ENCODE measurements around the gene AGAP1.

Gene AGAP1

GRCh38 chr2:235582081-235582686 lies 88.3 kb downstream of the AGAP1 start:
- H3K9me3 ChIP-seq (ENCODE audit: control insufficient read depth in 2 of 2, low read length in 2 of 2) = no peaks in the 10 kb centered on the region
- H3K4me1 ChIP-seq (ENCODE audit: control insufficient read depth in 2 of 2, insufficient read depth in 2 of 2, low read length in 2 of 2) = peaks cover 0 to 3% of the 10 kb centered on the region in 2 donors
- no peaks in the 10 kb centered on the region for H3K36me3 ChIP-seq (ENCODE audit: control insufficient read depth in 2 of 2, insufficient read depth in 2 of 2, low read length in 2 of 2)
- H3K9ac ChIP-seq (ENCODE audit: low read depth in 1 of 2, low read length in 2 of 2) = no peak overlapping the region
- no peaks in the 10 kb centered on the region for H3K27me3 ChIP-seq (ENCODE audit: control insufficient read depth in 2 of 2, insufficient read depth in 2 of 2, low read length in 2 of 2)
- H3K4me3 ChIP-seq (ENCODE audit: low read length in 2 of 2) = no peak overlapping the region
- no peak overlapping the region for H3K27ac ChIP-seq (ENCODE audit: low read depth in 2 of 2, low read length in 2 of 2)

- H3K36me3 ChIP-seq (ENCODE audit: control insufficient read depth in 2 of 2, insufficient read depth in 2 of 2, low read length in 2 of 2) = no peaks in the 10 kb centered on the region
- H3K9ac ChIP-seq (ENCODE audit: low read depth in 1 of 2, low read length in 2 of 2) = no peak overlapping the region
- H3K27me3 ChIP-seq (ENCODE audit: control insufficient read depth in 2 of 2, insufficient read depth in 2 of 2, low read length in 2 of 2) = no peaks in the 10 kb centered on the region
- H3K4me3 ChIP-seq (ENCODE audit: low read length in 2 of 2) = no peak overlapping the region
- no peaks in the 10 kb centered on the region for H3K9me3 ChIP-seq (ENCODE audit: control insufficient read depth in 2 of 2, low read length in 2 of 2)
- peaks cover 0 to 3% of the 10 kb centered on the region in 2 donors for H3K4me1 ChIP-seq (ENCODE audit: control insufficient read depth in 2 of 2, insufficient read depth in 2 of 2, low read length in 2 of 2)
- no peak overlapping the region for H3K27ac ChIP-seq (ENCODE audit: low read depth in 2 of 2, low read length in 2 of 2)
Observed at GRCh38 chr2:235582729-235583128, 88.9 kb downstream of the AGAP1 start.

- no peaks in the 10 kb centered on the region for H3K27me3 ChIP-seq (ENCODE audit: control insufficient read depth in 2 of 2, insufficient read depth in 2 of 2, low read length in 2 of 2)
- H3K9me3 ChIP-seq (ENCODE audit: control insufficient read depth in 2 of 2, low read length in 2 of 2) = no peaks in the 10 kb centered on the region
- no peak overlapping the region for H3K27ac ChIP-seq (ENCODE audit: low read depth in 2 of 2, low read length in 2 of 2)
- H3K9ac ChIP-seq (ENCODE audit: low read depth in 1 of 2, low read length in 2 of 2) = no peak overlapping the region
- H3K4me3 ChIP-seq (ENCODE audit: low read length in 2 of 2) = no peak overlapping the region
- peaks cover 0 to 3% of the 10 kb centered on the region in 2 donors for H3K4me1 ChIP-seq (ENCODE audit: control insufficient read depth in 2 of 2, insufficient read depth in 2 of 2, low read length in 2 of 2)
- H3K36me3 ChIP-seq (ENCODE audit: control insufficient read depth in 2 of 2, insufficient read depth in 2 of 2, low read length in 2 of 2) = no peaks in the 10 kb centered on the region
Observed at GRCh38 chr2:235583144-235583543, 89.3 kb downstream of the AGAP1 start.

GRCh38 chr2:235583925-235584637 lies 90.2 kb downstream of the AGAP1 start:
- peaks cover 0 to 3% of the 10 kb centered on the region in 2 donors for H3K4me1 ChIP-seq (ENCODE audit: control insufficient read depth in 2 of 2, insufficient read depth in 2 of 2, low read length in 2 of 2)
- no peaks in the 10 kb centered on the region for H3K36me3 ChIP-seq (ENCODE audit: control insufficient read depth in 2 of 2, insufficient read depth in 2 of 2, low read length in 2 of 2)
- H3K9me3 ChIP-seq (ENCODE audit: control insufficient read depth in 2 of 2, low read length in 2 of 2) = no peaks in the 10 kb centered on the region
- no peaks in the 10 kb centered on the region for H3K27me3 ChIP-seq (ENCODE audit: control insufficient read depth in 2 of 2, insufficient read depth in 2 of 2, low read length in 2 of 2)
- no peak overlapping the region for H3K27ac ChIP-seq (ENCODE audit: low read depth in 2 of 2, low read length in 2 of 2)
- no peak overlapping the region for H3K9ac ChIP-seq (ENCODE audit: low read depth in 1 of 2, low read length in 2 of 2)
- no peak overlapping the region for H3K4me3 ChIP-seq (ENCODE audit: low read length in 2 of 2)

GRCh38 chr2:235584638-235585007 lies 90.8 kb downstream of the AGAP1 start:
- Histone ChIP-seq H3K36me3 (ENCODE audit: control insufficient read depth in 2 of 2, insufficient read depth in 2 of 2, low read length in 2 of 2) (no peaks in the 10 kb centered on the region), H3K4me3 (ENCODE audit: low read length in 2 of 2) (no peak overlapping the region), H3K27me3 (ENCODE audit: control insufficient read depth in 2 of 2, insufficient read depth in 2 of 2, low read length in 2 of 2) (no peaks in the 10 kb centered on the region), H3K4me1 (ENCODE audit: control insufficient read depth in 2 of 2, insufficient read depth in 2 of 2, low read length in 2 of 2) (peaks cover 0 to 3% of the 10 kb centered on the region in 2 donors), H3K9ac (ENCODE audit: low read depth in 1 of 2, low read length in 2 of 2) (no peak overlapping the region), H3K27ac (ENCODE audit: low read depth in 2 of 2, low read length in 2 of 2) (no peak overlapping the region), H3K9me3 (ENCODE audit: control insufficient read depth in 2 of 2, low read length in 2 of 2) (no peaks in the 10 kb centered on the region)

- no peak overlapping the region for H3K9ac ChIP-seq (ENCODE audit: low read depth in 1 of 2, low read length in 2 of 2)
- no peaks in the 10 kb centered on the region for H3K36me3 ChIP-seq (ENCODE audit: control insufficient read depth in 2 of 2, insufficient read depth in 2 of 2, low read length in 2 of 2)
- no peak overlapping the region for H3K4me3 ChIP-seq (ENCODE audit: low read length in 2 of 2)
- no peaks in the 10 kb centered on the region for H3K27me3 ChIP-seq (ENCODE audit: control insufficient read depth in 2 of 2, insufficient read depth in 2 of 2, low read length in 2 of 2)
- no peak overlapping the region for H3K27ac ChIP-seq (ENCODE audit: low read depth in 2 of 2, low read length in 2 of 2)
- H3K4me1 ChIP-seq (ENCODE audit: control insufficient read depth in 2 of 2, insufficient read depth in 2 of 2, low read length in 2 of 2) = peaks cover 0 to 3% of the 10 kb centered on the region in 2 donors
- H3K9me3 ChIP-seq (ENCODE audit: control insufficient read depth in 2 of 2, low read length in 2 of 2) = no peaks in the 10 kb centered on the region
Observed at GRCh38 chr2:235587202-235587601, 93.4 kb downstream of the AGAP1 start.

- Histone ChIP-seq H3K27me3 (ENCODE audit: control insufficient read depth in 2 of 2, insufficient read depth in 2 of 2, low read length in 2 of 2) (no peaks in the 10 kb centered on the region), H3K36me3 (ENCODE audit: control insufficient read depth in 2 of 2, insufficient read depth in 2 of 2, low read length in 2 of 2) (no peaks in the 10 kb centered on the region), H3K4me3 (ENCODE audit: low read length in 2 of 2) (no peak overlapping the region)
Observed at GRCh38 chr2:235588750-235589149, 94.9 kb downstream of the AGAP1 start.

GRCh38 chr2:235591231-235591730 lies 97.4 kb downstream of the AGAP1 start:
- no peaks in the 10 kb centered on the region for H3K36me3 ChIP-seq (ENCODE audit: control insufficient read depth in 2 of 2, insufficient read depth in 2 of 2, low read length in 2 of 2)
- H3K27ac ChIP-seq (ENCODE audit: low read depth in 2 of 2, low read length in 2 of 2) = no peak overlapping the region
- H3K27me3 ChIP-seq (ENCODE audit: control insufficient read depth in 2 of 2, insufficient read depth in 2 of 2, low read length in 2 of 2) = no peaks in the 10 kb centered on the region
- H3K9me3 ChIP-seq (ENCODE audit: control insufficient read depth in 2 of 2, low read length in 2 of 2) = no peaks in the 10 kb centered on the region
- H3K4me3 ChIP-seq (ENCODE audit: low read length in 2 of 2) = no peak overlapping the region
- H3K9ac ChIP-seq (ENCODE audit: low read depth in 1 of 2, low read length in 2 of 2) = no peak overlapping the region
- no peaks in the 10 kb centered on the region for H3K4me1 ChIP-seq (ENCODE audit: control insufficient read depth in 2 of 2, insufficient read depth in 2 of 2, low read length in 2 of 2)

More at GRCh38 chr2:235588750-235589149, 94.9 kb downstream of the AGAP1 start:
- H3K9me3 ChIP-seq (ENCODE audit: control insufficient read depth in 2 of 2, low read length in 2 of 2) = no peaks in the 10 kb centered on the region
- no peaks in the 10 kb centered on the region for H3K4me1 ChIP-seq (ENCODE audit: control insufficient read depth in 2 of 2, insufficient read depth in 2 of 2, low read length in 2 of 2)
- no peak overlapping the region for H3K9ac ChIP-seq (ENCODE audit: low read depth in 1 of 2, low read length in 2 of 2)
- H3K27ac ChIP-seq (ENCODE audit: low read depth in 2 of 2, low read length in 2 of 2) = no peak overlapping the region

- no peak overlapping the region for H3K9ac ChIP-seq (ENCODE audit: low read depth in 1 of 2, low read length in 2 of 2)
- no peak overlapping the region for H3K27ac ChIP-seq (ENCODE audit: low read depth in 2 of 2, low read length in 2 of 2)
- no peaks in the 10 kb centered on the region for H3K36me3 ChIP-seq (ENCODE audit: control insufficient read depth in 2 of 2, insufficient read depth in 2 of 2, low read length in 2 of 2)
- H3K4me1 ChIP-seq (ENCODE audit: control insufficient read depth in 2 of 2, insufficient read depth in 2 of 2, low read length in 2 of 2) = no peaks in the 10 kb centered on the region
- H3K4me3 ChIP-seq (ENCODE audit: low read length in 2 of 2) = no peak overlapping the region
- H3K9me3 ChIP-seq (ENCODE audit: control insufficient read depth in 2 of 2, low read length in 2 of 2) = no peaks in the 10 kb centered on the region
- no peaks in the 10 kb centered on the region for H3K27me3 ChIP-seq (ENCODE audit: control insufficient read depth in 2 of 2, insufficient read depth in 2 of 2, low read length in 2 of 2)
Observed at GRCh38 chr2:235591921-235592320, 98.1 kb downstream of the AGAP1 start.

GRCh38 chr2:235592430-235592829 lies 98.6 kb downstream of the AGAP1 start:
- Histone ChIP-seq H3K27ac (ENCODE audit: low read depth in 2 of 2, low read length in 2 of 2) (no peak overlapping the region), H3K9ac (ENCODE audit: low read depth in 1 of 2, low read length in 2 of 2) (no peak overlapping the region), H3K36me3 (ENCODE audit: control insufficient read depth in 2 of 2, insufficient read depth in 2 of 2, low read length in 2 of 2) (peaks cover 0 to 3% of the 10 kb centered on the region in 2 donors), H3K4me1 (ENCODE audit: control insufficient read depth in 2 of 2, insufficient read depth in 2 of 2, low read length in 2 of 2) (no peaks in the 10 kb centered on the region), H3K4me3 (ENCODE audit: low read length in 2 of 2) (no peak overlapping the region), H3K27me3 (ENCODE audit: control insufficient read depth in 2 of 2, insufficient read depth in 2 of 2, low read length in 2 of 2) (no peaks in the 10 kb centered on the region), H3K9me3 (ENCODE audit: control insufficient read depth in 2 of 2, low read length in 2 of 2) (no peaks in the 10 kb centered on the region)

Measured in mucosa of rectum (tissue), 2 donors.